ENCODE measurements around the gene CELF6.

The CELF6 gene

GRCh38 chr15:72306211-72306785, 13.7 kb downstream of the CELF6 start:
- TF ChIP-seq CTCF (conservative IDR thresholded peaks at IDR 0.05; ENCODE audit: low read length) (no peak), EZH2phosphoT487 (IDR thresholded peaks at IDR 0.05; ENCODE audit: borderline replicate concordance) (no peak)
- Histone ChIP-seq H3K27me3 (ENCODE audit: insufficient read depth, low read length, poor library complexity, severe bottlenecking) (no peaks in the 10 kb centered on the region), H3K9me2 (replicated peaks; ENCODE audit: low read depth, low read length) (no peaks in the 10 kb centered on the region), H3K9ac (ENCODE audit: low read depth, low read length, poor library complexity, severe bottlenecking) (no peak overlapping the region), H3K4me1 (ENCODE audit: insufficient read depth, low read length, poor library complexity, severe bottlenecking) (no peaks in the 10 kb centered on the region), H3K9me3 (ENCODE audit: insufficient read depth, low read depth, low read length) (no peaks in the 10 kb centered on the region), H3K79me2 (ENCODE audit: insufficient read depth, low read length) (no peaks in the 10 kb centered on the region), H3K4me3 (ENCODE audit: low read length, poor library complexity, severe bottlenecking) (no peak overlapping the region), H3K36me3 (ENCODE audit: insufficient read depth, low read length) (no peaks in the 10 kb centered on the region), H2AFZ (ENCODE audit: low read length) (no peak overlapping the region), H3K4me2 (ENCODE audit: low read depth, low read length, poor library complexity, severe bottlenecking) (no peak overlapping the region), H4K20me1 (ENCODE audit: insufficient read depth, low read length, poor library complexity, severe bottlenecking) (no peaks in the 10 kb centered on the region), H3F3A (ENCODE audit: low read depth) (no peaks in the 10 kb centered on the region)

DNA sequence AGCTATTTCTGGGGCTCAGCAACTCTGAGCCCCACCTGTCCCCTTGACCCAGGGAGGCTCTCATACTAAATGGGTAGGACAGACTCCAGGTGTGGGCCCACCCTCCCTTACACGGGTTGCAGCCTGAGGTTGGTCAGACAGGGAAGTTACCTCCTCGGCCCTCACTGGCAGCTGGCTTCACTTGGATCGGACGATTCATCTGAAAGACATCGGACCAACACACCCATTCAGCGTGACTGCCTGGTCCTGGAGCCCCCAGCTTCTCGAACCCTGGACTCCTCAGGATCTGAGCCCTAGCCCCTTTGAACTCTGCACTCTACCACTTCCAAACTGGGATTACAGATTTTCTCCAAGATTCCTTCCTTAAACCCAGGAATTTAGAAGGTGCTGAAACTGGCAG, 15.4 kb downstream of the CELF6 start:
- no peaks in the 10 kb centered on the region for H3K79me2 ChIP-seq (ENCODE audit: insufficient read depth, low read length)
- H3K9ac ChIP-seq (ENCODE audit: low read depth, low read length, poor library complexity, severe bottlenecking) = no peak overlapping the region
- H3K27me3 ChIP-seq (ENCODE audit: insufficient read depth, low read length, poor library complexity, severe bottlenecking) = no peaks in the 10 kb centered on the region
- H3K4me3 ChIP-seq (ENCODE audit: low read length, poor library complexity, severe bottlenecking) = no peak overlapping the region
- no peak overlapping the region for H2AFZ ChIP-seq (ENCODE audit: low read length)
- no peak overlapping the region for H3K4me2 ChIP-seq (ENCODE audit: low read depth, low read length, poor library complexity, severe bottlenecking)
- no peaks in the 10 kb centered on the region for H3K36me3 ChIP-seq (ENCODE audit: insufficient read depth, low read length)
- TF ChIP-seq EZH2phosphoT487 (IDR thresholded peaks at IDR 0.05; ENCODE audit: borderline replicate concordance) (no peak), CTCF (conservative IDR thresholded peaks at IDR 0.05; ENCODE audit: low read length) (no peak)
- no peaks in the 10 kb centered on the region for H3K9me3 ChIP-seq (ENCODE audit: insufficient read depth, low read depth, low read length)
- no peaks in the 10 kb centered on the region for H4K20me1 ChIP-seq (ENCODE audit: insufficient read depth, low read length, poor library complexity, severe bottlenecking)
- no peaks in the 10 kb centered on the region for H3K4me1 ChIP-seq (ENCODE audit: insufficient read depth, low read length, poor library complexity, severe bottlenecking)
- no peaks in the 10 kb centered on the region for H3K9me2 ChIP-seq (replicated peaks; ENCODE audit: low read depth, low read length)
- no peaks in the 10 kb centered on the region for H3F3A ChIP-seq (ENCODE audit: low read depth)

GRCh38 chr15:72302955-72303354, 17.0 kb downstream of the CELF6 start:
- no peaks in the 10 kb centered on the region for H4K20me1 ChIP-seq (ENCODE audit: insufficient read depth, low read length, poor library complexity, severe bottlenecking)
- H2AFZ ChIP-seq (ENCODE audit: low read length) = no peak overlapping the region
- H3K79me2 ChIP-seq (ENCODE audit: insufficient read depth, low read length) = no peaks in the 10 kb centered on the region
- no peaks in the 10 kb centered on the region for H3F3A ChIP-seq (ENCODE audit: low read depth)
- H3K9ac ChIP-seq (ENCODE audit: low read depth, low read length, poor library complexity, severe bottlenecking) = no peak overlapping the region
- no peaks in the 10 kb centered on the region for H3K36me3 ChIP-seq (ENCODE audit: insufficient read depth, low read length)
- H3K27me3 ChIP-seq (ENCODE audit: insufficient read depth, low read length, poor library complexity, severe bottlenecking) = no peaks in the 10 kb centered on the region
- H3K9me2 ChIP-seq (replicated peaks; ENCODE audit: low read depth, low read length) = no peaks in the 10 kb centered on the region
- H3K9me3 ChIP-seq (ENCODE audit: insufficient read depth, low read depth, low read length) = no peaks in the 10 kb centered on the region
- no peak overlapping the region for H3K4me2 ChIP-seq (ENCODE audit: low read depth, low read length, poor library complexity, severe bottlenecking)
- H3K4me3 ChIP-seq (ENCODE audit: low read length, poor library complexity, severe bottlenecking) = no peak overlapping the region
- H3K4me1 ChIP-seq (ENCODE audit: insufficient read depth, low read length, poor library complexity, severe bottlenecking) = no peaks in the 10 kb centered on the region
- no peak for TF ChIP-seq CTCF (conservative IDR thresholded peaks at IDR 0.05; ENCODE audit: low read length)
- TF ChIP-seq EZH2phosphoT487 (IDR thresholded peaks at IDR 0.05; ENCODE audit: borderline replicate concordance) = no peak
